GM12878 (cell line): Measurements from ENCODE around the gene GPR18. TPM values are rescaled to one million over a fixed set of nuclear protein-coding genes. Genes with fewer than 3 reads are reported as not detected.

Source experiments
- BCL11A ChIP-seq: IDR thresholded peaks from 2 replicates; pipeline ENCODE4 v1.6.1; 2011; ENCODE audit warnings: low read depth, low read length
- BMI1 ChIP-seq: fragments of 450-650 bp; IDR thresholded peaks from 2 replicates; pipeline ENCODE4 v1.6.1; 2016; ENCODE audit warnings: mild to moderate bottlenecking, moderate library complexity, borderline replicate concordance
- CBFB ChIP-seq: IDR thresholded peaks from 2 replicates; pipeline ENCODE4 v1.6.1; 2016; ENCODE audit warnings: antibody characterized with exemption, low read depth
- CBX3 ChIP-seq: fragments of 200-600 bp; sonication (generic); IDR thresholded peaks from 2 replicates; pipeline ENCODE4 v1.6.1; 2016; ENCODE audit warnings: low read depth, borderline replicate concordance
- CREM ChIP-seq: IDR thresholded peaks from 2 replicates; pipeline ENCODE4 v1.6.1; 2014; ENCODE audit warnings: antibody characterized with exemption, low read depth
- DPF2 ChIP-seq: fragments of 450-650 bp; IDR thresholded peaks from 2 replicates; pipeline ENCODE4 v1.6.1; 2017; ENCODE audit warnings: mild to moderate bottlenecking
- E2F8 ChIP-seq: fragments of 450-650 bp; IDR thresholded peaks from 2 replicates; pipeline ENCODE4 v1.6.1; 2018; ENCODE audit warnings: mild to moderate bottlenecking, low read depth, moderate library complexity; ENCODE audit not compliant: partially characterized antibody
- HDAC6 ChIP-seq: fragments of 200-600 bp; sonication (generic); IDR thresholded peaks from one replicate; pipeline ENCODE4 v1.8.0; 2017; ENCODE audit warnings: antibody characterized with exemption; ENCODE audit not compliant: unreplicated experiment
- IRF3 ChIP-seq: fragments of 450-650 bp; IDR thresholded peaks from 2 replicates; pipeline ENCODE4 v1.6.1; 2014; ENCODE audit warnings: mild to moderate bottlenecking
- MLLT1 ChIP-seq: fragments of 450-650 bp; IDR thresholded peaks from 2 replicates; pipeline ENCODE4 v1.6.1; 2016; ENCODE audit warnings: mild to moderate bottlenecking
- MXI1 ChIP-seq: fragments of 150-350 bp; IDR thresholded peaks from 2 replicates; pipeline ENCODE4 v1.6.1; 2011; ENCODE audit warnings: low read depth, mild to moderate bottlenecking, inconsistent platforms, low read length, improper control_type of control experiment
- NBN ChIP-seq: fragments of 450-650 bp; IDR thresholded peaks from 2 replicates; pipeline ENCODE4 v1.6.1; 2016
- PAX8 ChIP-seq: fragments of 450-650 bp; IDR thresholded peaks from 2 replicates; pipeline ENCODE4 v1.6.1; 2017; ENCODE audit warnings: mild to moderate bottlenecking, moderate library complexity
- POLR2AphosphoS5 ChIP-seq: IDR thresholded peaks from 2 replicates; pipeline ENCODE4 v1.6.1; 2011; ENCODE audit warnings: mild to moderate bottlenecking, low read length, inconsistent platforms
- RAD21 ChIP-seq: IDR thresholded peaks from 2 replicates; pipeline ENCODE4 v1.6.1; 2011; ENCODE audit warnings: mild to moderate bottlenecking, low read depth, low read length, moderate library complexity; ENCODE audit not compliant: insufficient read depth
- RBBP5 ChIP-seq: fragments of 200-600 bp; sonication (generic); conservative IDR thresholded peaks from 2 replicates; pipeline ENCODE4 v1.6.1; 2016
- RUNX3 ChIP-seq: IDR thresholded peaks from 2 replicates; pipeline ENCODE4 v1.6.1; 2012; ENCODE audit warnings: low read length, inconsistent platforms
- STAT3 ChIP-seq: IDR thresholded peaks from 2 replicates; pipeline ENCODE4 v1.6.1; 2011; ENCODE audit warnings: low read depth, low read length, improper control_type of control experiment
- WRNIP1 ChIP-seq: IDR thresholded peaks from 2 replicates; pipeline ENCODE4 v1.6.1; 2011; ENCODE audit warnings: low read depth, low read length, improper control_type of control experiment, borderline replicate concordance
- ZBED1 ChIP-seq: IDR thresholded peaks from 2 replicates; pipeline ENCODE4 v1.6.1; 2016; ENCODE audit warnings: borderline replicate concordance
- ZBTB11 ChIP-seq: fragments of 450-650 bp; formaldehyde crosslinking; IDR thresholded peaks from 2 replicates; pipeline ENCODE4 v1.5.0; 2022; ENCODE audit warnings: mild to moderate bottlenecking, missing genetic modification characterization
- polyA plus RNA-seq, 11 experiments: library from polyadenylated mRNA; depleted of rRNA in 4 of 11; unstranded in 6 of 11; stranded (reverse) in 5 of 11; fragments of >200 nt; fragmentation: Nextera tagmentation in 4 of 11; fragmentation: Illumina TruSeq in 1 of 11; extraction: Ambion mirVana in 4 of 11; extraction: Trizol in 1 of 11; gene quantifications; 1 replicate in 1 of 11; 2 replicates in 10 of 11; pipeline versions ENCODE4 v1.2.1 to v1.2.3, GENCODE V29; 2011 to 2016; ENCODE audit warnings: inconsistent platforms in 2 of 11, missing spikeins in 2 of 11, low read depth in 1 of 11
- total RNA-seq, 4 experiments: library from RNA; depleted of rRNA in 3 of 4; stranded (reverse); fragments of >200 nt in 3 of 4; fragmentation: Illumina TruSeq in 1 of 4; extraction: Trizol in 1 of 4; gene quantifications; 2 replicates each; pipeline versions ENCODE4 v1.2.1 to v1.2.3, GENCODE V29; 2013 to 2021

Gene GPR18
- total and polyA plus RNA-seq, 10 of the 15 experiments (the other 5 are each of a cell fraction or from before 2014, with no cell fraction given): 3.3 to 12.9 (median 5.2) TPM

GRCh38 chr13:99302637-99303505, 44.7 kb upstream of the GPR18 start (continued):
- no peak for TF ChIP-seq WRNIP1
- no peak for TF ChIP-seq IRF3
- TF ChIP-seq PAX8: 0 out of 2 replicates have a peak, but pooled peaks have one; percentile 19
- no peak for TF ChIP-seq CREM
- no peak for TF ChIP-seq BCL11A
- no peak for TF ChIP-seq DPF2
- no peak for TF ChIP-seq HDAC6
- no peak for TF ChIP-seq STAT3
- TF ChIP-seq NBN: no peak
- no peak for TF ChIP-seq CBX3
- 0 out of 2 replicates have a peak, but pooled peaks have one; percentile 13 for TF ChIP-seq BMI1
- TF ChIP-seq ZBED1: 0 out of 2 replicates have a peak, but pooled peaks have one; percentile 22
- TF ChIP-seq RAD21: no peak
- TF ChIP-seq RBBP5: no peak
- no peak for TF ChIP-seq E2F8
- peak; percentile 65; the same call in 1 of the 2 replicates for TF ChIP-seq MLLT1
- no peak for TF ChIP-seq CBFB
- TF ChIP-seq ZBTB11: peak; percentile 20; the same call in 1 of the 2 replicates
- TF ChIP-seq POLR2AphosphoS5: peak; percentile 80
- peak; percentile 35; the same call in 1 of the 2 replicates for TF ChIP-seq MXI1
- peak; percentile 16; the same call in 1 of the 2 replicates for TF ChIP-seq RUNX3
